Breast epithelium (tissue), 3 donors: ENCODE data around the gene CNNM3.

Source experiments
- POLR2A ChIP-seq: fragments of 450-650 bp; IDR thresholded peaks from one replicate; pipeline ENCODE4 v1.6.1; 2016; ENCODE audit warnings: antibody characterized with exemption, mild to moderate bottlenecking, moderate library complexity
- POLR2AphosphoS5 ChIP-seq, 3 donors: sonication (generic); formaldehyde crosslinking; IDR thresholded peaks; one replicate each; pipeline ENCODE4 v1.6.1; 2017; ENCODE audit warnings: antibody characterized with exemption in 3 of 3
- TF ChIP-seq, protein P1 (sequence below), 3 donors: fragments of 450-650 bp; IDR thresholded peaks; one replicate each; pipeline ENCODE4 v1.5.1; 2016 to 2017; ENCODE audit warnings: antibody characterized with exemption in 3 of 3, mild to moderate bottlenecking in 3 of 3, moderate library complexity in 3 of 3

DNA sequence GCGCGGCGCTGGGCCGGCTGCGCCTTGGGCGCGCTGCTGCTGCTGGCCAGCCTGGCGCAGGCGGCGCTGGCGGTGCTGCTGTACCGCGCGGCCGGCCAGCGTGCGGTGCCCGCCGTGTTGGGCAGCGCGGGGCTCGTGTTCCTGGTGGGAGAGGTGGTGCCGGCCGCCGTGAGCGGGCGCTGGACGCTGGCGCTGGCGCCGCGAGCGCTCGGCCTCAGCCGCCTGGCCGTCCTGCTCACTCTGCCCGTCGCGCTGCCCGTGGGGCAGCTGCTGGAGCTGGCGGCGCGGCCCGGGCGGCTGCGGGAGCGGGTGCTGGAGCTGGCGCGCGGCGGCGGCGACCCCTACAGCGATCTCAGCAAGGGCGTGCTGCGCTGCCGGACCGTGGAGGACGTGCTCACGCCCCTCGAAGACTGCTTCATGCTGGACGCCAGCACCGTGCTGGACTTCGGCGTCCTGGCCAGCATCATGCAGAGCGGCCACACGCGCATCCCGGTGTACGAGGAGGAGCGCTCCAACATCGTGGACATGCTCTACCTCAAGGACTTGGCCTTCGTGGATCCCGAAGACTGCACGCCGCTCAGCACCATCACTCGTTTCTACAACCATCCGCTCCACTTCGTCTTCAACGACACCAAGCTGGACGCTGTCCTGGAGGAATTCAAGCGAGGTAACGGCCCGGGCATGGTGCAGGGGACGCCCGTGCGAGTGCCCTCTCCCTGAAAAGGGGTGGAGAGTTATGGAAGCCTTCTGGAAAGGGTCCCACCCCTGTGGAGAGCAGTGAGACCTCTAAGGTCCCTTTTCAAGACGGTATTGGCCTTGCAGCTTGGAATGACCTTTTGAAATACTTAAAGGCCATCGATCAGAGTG lies 1.0 kb downstream of the CNNM3 start:
- TF ChIP-seq, protein P1, sequence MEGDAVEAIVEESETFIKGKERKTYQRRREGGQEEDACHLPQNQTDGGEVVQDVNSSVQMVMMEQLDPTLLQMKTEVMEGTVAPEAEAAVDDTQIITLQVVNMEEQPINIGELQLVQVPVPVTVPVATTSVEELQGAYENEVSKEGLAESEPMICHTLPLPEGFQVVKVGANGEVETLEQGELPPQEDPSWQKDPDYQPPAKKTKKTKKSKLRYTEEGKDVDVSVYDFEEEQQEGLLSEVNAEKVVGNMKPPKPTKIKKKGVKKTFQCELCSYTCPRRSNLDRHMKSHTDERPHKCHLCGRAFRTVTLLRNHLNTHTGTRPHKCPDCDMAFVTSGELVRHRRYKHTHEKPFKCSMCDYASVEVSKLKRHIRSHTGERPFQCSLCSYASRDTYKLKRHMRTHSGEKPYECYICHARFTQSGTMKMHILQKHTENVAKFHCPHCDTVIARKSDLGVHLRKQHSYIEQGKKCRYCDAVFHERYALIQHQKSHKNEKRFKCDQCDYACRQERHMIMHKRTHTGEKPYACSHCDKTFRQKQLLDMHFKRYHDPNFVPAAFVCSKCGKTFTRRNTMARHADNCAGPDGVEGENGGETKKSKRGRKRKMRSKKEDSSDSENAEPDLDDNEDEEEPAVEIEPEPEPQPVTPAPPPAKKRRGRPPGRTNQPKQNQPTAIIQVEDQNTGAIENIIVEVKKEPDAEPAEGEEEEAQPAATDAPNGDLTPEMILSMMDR (IDR thresholded peaks at IDR 0.05), result no peak
- TF ChIP-seq POLR2A, result no peak
- no peak for TF ChIP-seq POLR2AphosphoS5 (IDR thresholded peaks at IDR 0.05)
